MM.1S (cell line): Measurements from ENCODE around the gene ATP9A.

Source experiments
- EZH2 ChIP-seq: fragments of 300-600 bp; sonication (generic); optimal IDR thresholded peaks from 2 replicates; pipeline ENCODE3; 2017; ENCODE audit warnings: low read depth, mild to moderate bottlenecking, antibody characterized with exemption, low read length, mixed read lengths
- TF ChIP-seq, protein P1 (sequence below): fragments of 300-600 bp; sonication (generic); IDR thresholded peaks from 2 replicates; pipeline ENCODE4 v1.5.1; 2016; ENCODE audit warnings: antibody characterized with exemption, low read length, mixed read lengths

DNA sequence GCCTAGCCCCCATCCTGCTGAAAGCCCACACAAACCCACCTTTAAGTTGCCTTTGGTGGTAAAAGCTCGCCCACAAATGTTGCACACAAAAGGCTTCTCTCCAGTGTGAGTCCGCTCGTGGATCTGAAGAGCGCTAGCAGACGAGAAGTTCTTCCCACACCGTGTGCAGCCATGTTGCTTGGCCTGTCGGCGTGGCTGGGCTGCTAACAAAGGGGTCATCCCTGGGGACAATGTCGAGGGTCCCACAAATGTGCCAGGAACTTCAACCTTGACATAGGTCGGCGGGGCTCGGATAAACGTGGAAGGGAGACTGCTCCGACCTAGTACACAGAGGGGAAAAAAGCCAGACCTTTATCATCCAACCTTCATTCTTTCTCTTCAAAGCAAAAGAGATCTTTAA, 20.6 kb upstream of the ATP9A start:
- TF ChIP-seq, protein P1, sequence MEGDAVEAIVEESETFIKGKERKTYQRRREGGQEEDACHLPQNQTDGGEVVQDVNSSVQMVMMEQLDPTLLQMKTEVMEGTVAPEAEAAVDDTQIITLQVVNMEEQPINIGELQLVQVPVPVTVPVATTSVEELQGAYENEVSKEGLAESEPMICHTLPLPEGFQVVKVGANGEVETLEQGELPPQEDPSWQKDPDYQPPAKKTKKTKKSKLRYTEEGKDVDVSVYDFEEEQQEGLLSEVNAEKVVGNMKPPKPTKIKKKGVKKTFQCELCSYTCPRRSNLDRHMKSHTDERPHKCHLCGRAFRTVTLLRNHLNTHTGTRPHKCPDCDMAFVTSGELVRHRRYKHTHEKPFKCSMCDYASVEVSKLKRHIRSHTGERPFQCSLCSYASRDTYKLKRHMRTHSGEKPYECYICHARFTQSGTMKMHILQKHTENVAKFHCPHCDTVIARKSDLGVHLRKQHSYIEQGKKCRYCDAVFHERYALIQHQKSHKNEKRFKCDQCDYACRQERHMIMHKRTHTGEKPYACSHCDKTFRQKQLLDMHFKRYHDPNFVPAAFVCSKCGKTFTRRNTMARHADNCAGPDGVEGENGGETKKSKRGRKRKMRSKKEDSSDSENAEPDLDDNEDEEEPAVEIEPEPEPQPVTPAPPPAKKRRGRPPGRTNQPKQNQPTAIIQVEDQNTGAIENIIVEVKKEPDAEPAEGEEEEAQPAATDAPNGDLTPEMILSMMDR: no peak
- no peak for TF ChIP-seq EZH2
